Suppressor macrophage treated with lipopolysaccharide for 4 hours (primary cell): ENCODE measurements around the gene BMP6.

Experiments used
- DNase-seq: peaks from one replicate; pipeline ENCODE4 v3.0.0-alpha.2; 2020

BMP6 gene

DNA sequence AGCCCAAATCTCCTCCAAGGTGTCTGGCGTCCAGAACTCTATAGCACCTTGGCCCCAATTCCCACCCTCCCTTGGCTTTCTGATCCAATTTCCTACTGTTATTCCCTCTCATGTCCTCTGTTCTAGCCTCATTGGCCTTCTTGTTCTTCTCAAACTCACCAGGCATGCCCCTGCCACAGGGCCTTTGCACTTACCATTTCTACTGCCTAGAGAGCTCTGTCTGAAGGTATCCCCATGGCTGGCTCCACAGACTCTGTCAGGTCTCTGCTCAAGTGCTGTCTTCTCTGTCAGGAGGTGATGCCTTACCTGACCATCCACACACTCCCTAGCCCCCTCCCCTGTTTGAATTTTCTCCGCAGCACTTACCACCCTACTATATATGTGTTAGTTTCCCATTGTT lies 5.6 kb upstream of the BMP6 start:
- DNase-seq, result no peak

DNA sequence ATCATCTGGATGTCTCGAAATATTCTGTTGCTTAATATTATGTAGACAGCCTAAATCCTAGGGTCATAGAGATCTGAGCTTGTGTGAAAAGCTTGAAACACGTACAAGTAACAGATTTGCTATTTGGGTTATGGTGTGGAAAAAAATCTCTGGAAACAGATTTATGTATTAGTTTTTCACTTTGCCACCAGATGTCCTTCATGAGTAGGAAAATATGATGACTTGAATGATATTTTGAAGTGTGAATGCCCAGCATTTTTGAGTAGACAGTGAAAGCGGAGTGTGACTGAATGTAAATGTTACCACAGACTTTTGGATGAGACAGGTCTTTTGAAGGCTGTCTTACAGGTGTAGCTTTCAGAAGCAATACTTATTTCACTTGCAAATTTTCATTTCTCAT lies 4.2 kb upstream of the BMP6 start:
- peak; percentile 47 for DNase-seq

DNA sequence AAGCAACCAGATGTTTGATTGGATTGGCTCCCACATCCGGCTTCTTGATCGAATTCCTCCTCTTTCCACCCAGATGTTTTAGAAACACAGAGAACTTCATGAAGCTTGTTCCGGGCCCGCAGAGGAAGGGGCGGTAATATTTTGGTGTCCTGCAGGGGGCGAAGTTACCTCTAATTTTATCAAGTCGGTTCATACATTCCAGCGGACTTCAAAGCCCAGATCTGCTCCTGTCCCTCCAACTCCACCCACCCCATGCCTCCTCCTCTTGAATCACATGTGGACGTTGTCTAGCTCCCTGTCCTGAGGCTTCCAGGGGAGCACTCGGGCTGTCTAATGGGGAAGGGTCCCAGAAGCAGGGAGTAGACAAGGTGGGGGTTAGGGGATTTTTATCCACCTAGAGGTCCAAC lies 2.9 kb upstream of the BMP6 start:
- DNase-seq, result peak; percentile 85

DNA sequence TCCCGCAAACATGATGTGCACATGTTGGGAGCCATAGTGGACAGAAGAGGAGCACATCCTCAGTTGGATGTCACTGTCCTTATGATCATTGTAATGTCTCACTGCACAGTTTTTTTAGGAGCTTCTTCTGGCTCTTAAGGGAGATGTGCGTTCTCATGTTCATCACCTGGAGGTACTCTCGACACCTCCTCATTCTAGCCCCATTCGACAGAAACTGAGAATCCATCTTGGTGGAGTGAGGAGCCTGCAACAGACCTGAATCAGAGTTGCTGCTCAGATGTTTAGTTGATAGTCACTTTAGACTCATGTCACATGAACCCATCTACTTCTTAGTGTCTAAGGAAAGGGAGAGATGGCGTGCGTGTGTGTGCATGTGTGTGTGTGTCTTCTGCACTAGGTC lies 2.3 kb upstream of the BMP6 start:
- no peak for DNase-seq

DNA sequence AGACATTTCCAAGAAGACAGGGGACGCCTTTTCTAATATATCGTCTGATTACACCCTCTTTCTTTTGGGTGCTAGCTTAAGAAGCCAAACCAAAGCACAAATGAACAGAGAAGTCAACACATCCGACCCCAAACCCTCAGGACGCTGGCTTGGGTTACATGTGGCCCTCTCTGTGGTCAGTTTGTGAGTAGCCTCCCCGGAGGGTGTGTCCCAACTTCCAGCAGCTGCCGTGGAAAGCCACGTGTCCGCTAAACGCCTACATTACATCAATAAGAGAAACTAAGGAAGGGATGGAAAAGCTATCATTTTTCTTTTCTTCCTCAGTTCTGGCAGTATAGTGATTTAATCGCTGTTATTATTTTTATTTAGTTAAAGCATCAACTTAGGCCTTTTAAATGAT lies 487 bp upstream of the BMP6 start:
- peak; percentile 19 for DNase-seq

DNA sequence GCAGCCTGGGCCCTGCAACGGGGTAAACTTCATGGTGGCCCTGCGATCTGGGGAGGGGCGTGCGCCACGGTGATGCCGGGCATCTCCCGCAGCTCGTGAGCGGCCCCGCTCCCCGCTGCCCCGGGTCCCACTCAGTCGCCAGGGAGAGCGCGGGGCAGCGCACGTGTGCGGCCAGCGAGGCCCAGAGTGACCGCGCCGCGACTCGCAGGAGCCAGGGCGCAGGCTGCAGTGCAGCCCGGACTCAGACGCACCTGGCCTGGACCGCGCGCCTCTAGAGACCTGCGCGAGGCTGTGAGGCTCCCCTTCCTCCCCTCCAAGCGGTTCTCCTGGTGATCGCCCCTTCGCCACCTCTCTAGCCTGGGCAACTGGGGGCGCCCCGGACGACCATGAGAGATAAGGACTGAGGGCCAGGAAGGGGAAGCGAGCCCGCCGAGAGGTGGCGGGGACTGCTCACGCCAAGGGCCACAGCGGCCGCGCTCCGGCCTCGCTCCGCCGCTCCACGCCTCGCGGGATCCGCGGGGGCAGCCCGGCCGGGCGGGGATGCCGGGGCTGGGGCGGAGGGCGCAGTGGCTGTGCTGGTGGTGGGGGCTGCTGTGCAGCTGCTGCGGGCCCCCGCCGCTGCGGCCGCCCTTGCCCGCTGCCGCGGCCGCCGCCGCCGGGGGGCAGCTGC lies 652 bp downstream of the BMP6 start:
- peak; percentile 12 for DNase-seq

DNA sequence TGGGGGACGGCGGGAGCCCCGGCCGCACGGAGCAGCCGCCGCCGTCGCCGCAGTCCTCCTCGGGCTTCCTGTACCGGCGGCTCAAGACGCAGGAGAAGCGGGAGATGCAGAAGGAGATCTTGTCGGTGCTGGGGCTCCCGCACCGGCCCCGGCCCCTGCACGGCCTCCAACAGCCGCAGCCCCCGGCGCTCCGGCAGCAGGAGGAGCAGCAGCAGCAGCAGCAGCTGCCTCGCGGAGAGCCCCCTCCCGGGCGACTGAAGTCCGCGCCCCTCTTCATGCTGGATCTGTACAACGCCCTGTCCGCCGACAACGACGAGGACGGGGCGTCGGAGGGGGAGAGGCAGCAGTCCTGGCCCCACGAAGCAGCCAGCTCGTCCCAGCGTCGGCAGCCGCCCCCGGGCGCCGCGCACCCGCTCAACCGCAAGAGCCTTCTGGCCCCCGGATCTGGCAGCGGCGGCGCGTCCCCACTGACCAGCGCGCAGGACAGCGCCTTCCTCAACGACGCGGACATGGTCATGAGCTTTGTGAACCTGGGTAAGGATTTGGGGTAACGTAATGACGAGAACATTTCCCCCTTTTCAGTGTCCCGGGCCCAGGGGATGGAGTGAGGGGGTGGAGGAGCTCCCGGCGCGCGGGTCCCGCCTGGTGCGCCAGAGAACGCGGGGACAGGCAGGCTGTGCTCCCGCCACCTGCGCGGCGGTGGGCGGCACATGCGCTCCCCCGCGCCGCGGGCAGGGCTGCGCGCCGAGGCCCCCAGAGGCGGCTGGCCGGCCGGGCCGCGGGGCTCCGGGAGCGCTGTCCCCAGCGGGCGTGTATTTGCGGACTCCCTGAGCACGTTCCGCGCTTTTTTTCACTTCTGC lies 1.4 kb downstream of the BMP6 start:
- DNase-seq, result peak; percentile 26

DNA sequence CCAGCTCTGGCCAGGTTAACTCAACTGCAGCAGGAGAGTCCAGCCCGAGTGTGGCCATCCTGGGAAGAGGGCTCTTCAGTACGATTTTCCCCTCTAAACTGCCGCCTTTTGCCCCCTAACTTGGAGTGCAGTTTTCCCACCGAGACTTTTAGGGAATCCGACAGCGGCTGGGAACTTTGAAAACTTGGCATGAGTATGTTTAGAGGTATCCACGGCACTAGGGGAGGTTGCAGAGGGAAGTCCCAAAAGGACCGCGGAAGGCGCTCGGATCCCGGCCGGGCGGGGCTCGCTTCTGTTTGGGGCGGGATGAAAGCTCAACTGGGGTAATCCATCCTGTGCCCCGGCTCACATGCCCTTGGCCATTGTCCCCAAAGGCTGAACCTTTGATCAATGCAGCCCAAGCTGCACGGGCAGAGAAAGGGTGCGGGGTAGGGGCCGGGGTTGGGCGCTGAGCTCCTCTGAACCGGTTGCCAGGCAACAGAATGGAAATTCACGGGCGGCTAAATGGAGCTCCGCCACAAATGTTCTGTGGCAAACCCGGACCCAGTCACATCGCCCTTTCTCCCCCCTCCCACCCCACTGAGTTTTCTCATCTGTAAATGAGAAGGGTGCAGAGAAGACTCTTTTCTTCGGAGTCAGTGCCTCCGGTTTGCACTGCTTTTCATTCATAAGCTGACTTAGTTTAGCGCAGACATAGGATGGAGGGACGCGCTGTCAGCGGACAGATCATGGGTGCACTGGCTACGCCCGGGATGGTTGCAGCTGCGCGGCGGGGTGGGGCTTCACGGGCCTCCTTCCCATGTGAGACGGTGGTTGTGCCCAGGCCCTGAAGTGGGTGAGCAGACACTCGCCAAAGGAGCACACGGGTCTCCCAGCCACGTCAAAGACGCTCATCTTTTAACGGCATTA lies 2.3 kb downstream of the BMP6 start:
- DNase-seq, result peak; percentile 40

DNA sequence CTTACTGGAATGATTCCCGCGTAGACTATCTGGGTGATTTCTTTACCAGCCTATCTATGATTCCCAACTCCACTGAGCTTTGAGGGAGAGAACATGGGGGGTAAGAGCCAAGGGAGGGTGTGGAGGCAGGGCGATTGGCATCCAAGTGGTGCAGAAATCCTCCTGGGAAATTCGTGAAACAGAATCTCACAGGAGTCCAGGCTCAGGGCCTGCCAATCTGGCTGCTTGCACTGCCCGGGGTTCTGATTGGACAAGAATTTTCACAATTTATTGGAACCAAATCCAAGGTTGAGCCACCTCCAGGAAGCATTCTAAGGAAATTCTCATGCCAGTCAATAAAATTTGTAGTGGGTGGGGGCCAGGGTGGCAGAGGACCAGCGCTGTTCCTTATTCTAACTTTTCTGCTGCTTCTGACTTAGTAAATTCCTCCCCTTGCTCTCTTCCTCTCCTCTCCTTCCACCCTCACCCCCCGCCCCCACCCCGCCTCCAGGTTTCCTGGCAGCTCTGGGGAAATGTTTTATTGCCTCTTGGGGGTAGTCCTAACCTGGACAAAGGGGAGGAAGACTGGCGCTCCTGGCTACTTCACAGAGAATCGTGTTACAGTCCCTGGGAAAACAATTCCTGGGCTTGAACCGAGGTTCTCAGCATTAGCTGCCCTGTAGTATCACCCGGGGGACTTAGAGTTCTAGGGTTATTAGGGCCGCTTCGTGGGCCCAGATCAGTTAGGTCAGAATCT lies 3.1 kb downstream of the BMP6 start:
- DNase-seq, result peak; percentile 14

DNA sequence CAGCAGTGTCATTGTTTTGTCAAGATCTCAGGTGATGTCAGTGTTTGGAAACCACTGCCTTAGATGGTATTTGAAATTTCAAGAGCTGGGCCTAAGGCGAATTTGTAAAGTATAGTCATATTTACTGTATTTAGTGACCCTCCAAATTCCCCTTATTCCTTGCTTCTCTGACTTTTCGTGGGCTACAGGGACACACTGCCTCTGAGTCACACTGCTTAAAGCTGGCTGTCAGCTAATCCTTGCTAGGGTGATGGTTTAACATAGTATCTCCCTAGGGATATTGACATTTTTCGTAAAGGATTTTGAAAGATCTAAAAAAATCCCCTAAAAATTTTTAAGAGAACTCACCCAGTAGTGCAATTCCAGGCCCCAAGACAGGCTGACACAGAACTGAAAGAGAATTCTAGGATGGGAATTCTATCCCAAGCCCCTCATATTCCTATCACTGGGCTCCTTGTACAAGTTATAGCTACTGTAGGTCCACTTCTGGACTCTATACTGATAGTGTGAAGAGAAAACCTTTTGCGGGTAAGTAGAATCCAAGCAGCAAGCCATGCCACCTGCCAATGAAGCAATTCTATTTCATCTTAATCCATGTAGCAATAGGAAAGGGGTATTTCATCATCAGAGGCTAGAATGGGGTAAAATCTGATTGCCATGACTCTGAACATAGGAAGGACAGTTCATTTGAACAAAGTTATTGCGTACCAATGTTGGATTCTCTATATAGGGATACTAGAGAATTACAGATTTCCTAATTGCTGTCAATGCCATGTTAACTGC lies 4.3 kb downstream of the BMP6 start:
- DNase-seq, result peak; percentile 84

DNA sequence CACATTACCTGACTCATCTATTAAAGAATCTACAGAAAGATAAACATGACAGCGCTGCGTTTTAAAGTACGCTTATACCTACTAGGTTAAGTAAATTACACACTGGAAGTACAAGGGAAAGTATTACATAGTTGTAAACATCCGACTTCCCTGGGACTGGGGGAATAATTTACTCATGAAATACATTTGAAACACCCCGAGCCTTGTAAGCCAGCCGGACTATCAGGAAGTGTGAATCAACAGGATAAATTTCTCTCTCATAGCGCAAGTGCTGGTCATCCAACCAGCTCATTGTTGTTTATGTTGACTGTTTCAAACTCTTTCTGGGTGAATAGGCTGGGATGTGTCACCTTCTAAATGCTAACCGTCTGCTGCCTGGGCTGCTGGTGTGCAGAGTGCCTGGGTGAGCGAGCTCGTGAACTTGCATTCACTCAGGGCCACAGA lies 4.9 kb downstream of the BMP6 start:
- DNase-seq, result peak; percentile 77

DNA sequence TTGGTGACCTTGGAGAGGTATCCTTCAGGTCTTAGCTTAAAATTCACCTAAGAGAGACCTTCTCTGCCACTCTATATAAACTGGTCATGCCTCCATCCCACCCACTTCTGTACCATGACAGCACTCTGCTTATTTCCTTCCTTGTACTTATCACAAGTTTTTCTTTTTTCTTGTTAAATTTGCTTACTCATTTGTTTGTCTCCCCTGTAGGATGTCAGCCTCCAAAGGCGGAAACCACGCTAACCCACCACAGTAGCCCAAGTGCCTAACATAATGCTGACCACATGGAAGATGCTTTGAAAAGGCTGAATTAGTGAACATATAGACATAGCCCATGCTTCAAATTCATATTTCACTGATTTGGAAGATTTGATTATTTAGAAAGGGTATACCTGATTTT lies 5.4 kb downstream of the BMP6 start:
- DNase-seq, result peak; percentile 15

DNA sequence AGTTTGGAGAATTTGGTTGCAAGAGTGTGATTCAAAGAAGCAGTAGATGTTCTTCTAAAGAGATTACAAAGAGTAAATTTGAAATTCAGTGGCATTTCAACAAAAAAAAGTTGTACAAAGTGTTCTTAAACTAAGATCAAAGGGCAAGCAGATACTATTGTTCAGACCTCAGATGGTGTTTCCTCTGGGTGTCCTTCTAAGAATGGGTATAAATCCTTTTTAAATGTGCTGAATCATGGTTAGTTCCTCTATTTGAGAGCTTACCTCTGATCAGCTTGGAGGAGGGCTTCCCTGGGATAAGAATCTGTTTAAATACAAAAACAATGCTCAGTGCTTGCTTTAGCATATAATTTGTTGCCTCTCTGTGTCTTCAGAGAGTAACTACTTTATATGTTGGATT lies 6.3 kb downstream of the BMP6 start:
- peak; percentile 17 for DNase-seq

DNA sequence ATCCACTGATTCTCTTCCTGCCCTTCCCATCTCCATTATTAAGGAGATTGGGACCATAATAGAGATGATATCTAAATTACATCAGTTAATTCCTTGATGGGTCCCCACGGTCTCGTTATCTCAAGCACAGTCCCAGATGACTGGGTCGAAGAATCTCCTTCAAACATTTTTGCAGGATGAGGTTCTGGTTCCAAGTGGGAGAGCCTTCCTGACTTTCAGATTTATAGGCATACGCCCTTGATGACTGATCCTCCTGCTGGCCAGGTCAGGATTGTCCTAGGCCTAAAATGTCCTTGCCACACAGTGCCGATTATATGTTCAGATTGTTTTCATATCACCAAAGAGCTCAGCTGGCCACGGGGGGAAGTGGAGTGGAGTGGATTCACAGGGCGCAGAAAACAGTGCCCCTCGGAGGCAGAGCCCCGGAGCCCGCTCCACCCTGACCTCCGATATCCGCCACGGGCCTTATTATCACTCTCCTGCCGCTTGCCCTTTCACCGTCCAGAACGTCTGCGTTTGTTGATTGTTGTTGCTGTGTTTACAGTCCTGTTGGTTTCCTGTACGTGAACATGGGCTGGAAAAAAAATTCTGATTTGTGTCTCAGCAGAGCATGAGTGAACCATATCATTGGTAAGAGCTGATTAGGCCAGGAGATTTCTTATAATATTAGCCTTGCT lies 8.9 kb downstream of the BMP6 start:
- no peak for DNase-seq

DNA sequence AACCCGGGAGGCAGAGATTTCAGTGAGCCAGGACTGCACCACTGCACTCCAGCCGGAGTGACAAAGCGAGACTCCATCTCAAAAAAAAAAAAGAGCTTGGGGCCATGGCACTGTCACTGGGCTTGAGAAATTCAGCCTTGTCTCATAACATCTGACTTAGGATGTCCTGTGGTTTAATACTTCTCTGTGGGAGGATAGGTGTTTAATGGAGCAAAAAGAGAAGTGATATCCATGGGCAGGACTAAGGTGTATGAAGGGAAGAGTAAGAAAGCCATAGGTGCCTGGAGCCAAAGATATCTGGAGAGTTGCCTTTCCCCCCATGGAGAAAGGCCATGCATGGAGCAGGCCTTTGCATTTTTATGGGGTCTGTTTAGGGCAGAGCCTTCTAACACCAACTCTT lies 11.2 kb downstream of the BMP6 start:
- no peak for DNase-seq

DNA sequence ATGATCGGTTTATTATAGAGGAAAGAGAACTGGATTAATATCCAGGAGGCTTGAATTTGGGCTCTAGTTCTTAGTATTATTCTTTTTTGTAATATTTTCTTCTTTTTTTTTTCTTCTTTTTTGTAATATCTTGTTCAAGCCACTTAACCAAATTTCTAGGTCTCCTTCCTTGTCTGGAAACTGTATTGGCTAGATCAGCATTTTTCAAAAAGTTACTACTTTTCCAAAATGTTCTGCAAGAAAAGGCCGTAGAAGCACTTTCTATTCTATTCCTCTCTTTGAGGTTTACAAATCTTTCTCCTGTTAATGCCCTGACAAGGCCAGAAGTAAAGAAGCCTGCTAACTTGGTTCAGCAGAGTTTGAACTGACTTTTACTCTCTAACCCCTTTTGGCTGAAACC lies 12.0 kb downstream of the BMP6 start:
- no peak for DNase-seq

DNA sequence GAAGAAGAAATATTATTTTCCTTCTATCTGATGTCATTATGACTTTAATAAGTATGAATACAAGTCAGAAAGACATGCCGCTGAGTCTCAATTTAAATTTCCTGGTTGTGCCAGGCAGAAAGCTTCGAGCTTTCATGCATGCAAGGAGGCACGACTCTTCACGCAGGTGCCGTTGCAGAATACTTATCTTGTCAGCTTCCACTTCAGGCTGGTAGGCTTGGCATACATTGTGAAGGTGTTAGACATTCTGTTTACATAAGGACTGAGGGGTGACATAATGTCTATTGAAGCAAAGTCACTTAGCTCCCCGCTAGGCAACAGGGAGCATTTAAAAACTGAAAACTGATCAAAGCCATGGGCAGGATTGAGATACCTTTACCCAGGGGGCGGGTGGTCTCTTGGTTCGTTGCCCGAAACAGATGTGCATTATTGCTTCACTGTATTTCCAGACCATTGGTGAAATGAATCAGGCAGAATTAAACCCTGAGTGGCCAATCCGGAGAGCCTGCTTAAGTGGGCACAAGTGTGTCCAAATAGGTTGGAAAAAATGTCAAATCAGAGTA lies 16.4 kb downstream of the BMP6 start:
- DNase-seq, result no peak

DNA sequence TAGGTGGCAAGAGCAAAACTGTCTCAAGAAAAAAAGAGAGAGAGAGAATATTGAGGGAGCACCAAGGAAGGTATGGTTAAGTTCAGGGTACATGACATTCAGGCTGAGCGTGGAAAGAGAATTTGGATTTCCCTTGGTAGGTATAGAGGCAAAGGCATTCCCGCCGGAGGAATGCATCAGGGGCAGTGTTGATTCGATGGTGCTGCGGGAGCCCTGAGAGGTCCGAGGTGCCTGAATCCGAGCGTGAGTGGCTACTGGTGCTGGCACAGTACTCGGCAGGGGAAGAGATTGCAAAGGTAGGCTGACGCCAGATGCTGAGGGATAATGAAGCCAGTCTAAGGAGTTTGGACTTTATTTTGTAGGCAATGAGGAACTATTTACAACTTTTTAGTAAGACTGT lies 20.0 kb downstream of the BMP6 start:
- no peak for DNase-seq

DNA sequence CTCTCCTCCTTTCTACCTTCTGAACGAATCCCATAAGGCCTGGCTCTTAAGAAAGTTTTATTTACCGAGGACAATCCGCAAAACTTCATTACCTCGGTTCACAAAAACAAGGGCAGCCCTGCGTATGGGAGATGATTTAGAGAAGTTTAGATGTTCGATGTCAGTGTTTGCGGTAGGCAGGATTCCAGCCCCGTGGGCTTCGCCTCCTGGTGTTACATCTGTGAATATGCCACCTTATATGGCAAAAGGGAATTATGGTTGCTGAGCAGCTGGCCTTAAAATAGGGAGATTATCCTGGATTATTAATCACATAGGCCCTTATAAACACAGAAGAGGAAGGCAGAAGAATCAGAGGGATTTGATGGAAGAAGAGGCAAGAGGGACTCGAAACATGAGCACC lies 21.1 kb downstream of the BMP6 start:
- DNase-seq, result no peak

DNA sequence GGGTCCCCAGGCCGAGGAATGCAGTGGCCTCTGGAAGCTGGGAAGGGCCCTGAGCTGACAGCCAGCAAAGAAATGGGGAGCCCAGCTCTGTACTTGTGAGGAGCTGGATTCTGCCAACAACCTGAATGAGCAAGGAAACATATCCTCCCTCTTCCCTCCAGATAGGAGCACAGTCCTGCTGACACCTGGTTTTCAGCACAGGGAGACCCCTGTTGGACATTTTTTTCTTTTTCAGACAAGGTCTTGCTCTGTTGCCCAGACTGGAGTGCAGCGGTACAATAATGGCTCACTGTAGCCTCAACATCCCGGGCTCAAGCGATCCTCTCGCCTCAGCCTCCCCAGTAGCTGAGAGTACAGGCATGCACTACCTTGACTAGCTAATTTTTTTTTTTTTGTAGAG lies 21.5 kb downstream of the BMP6 start:
- no peak for DNase-seq
